ENCODE data around the gene ZMYND10.

Gene ZMYND10

DNA sequence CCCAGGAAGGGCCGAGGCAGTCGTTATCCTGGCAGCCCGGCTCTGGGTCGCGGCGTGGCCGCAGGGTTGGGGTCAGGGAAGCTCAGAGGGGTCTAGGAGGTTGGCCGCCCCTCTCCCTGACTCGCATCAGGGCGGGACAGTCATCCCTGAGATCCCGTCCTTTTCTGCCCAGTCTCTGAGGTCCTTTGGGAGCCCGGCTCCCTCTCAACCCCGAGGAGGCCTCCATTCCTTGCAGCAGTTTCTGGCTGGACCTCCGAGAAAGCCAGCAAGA, 23.5 kb downstream of the ZMYND10 start:
- Histone ChIP-seq H3K36me3 (ENCODE audit: insufficient read depth, low read length) (peaks cover 29% of the 10 kb centered on the region), H3K4me3 (ENCODE audit: low read length) (peak overlapping the region; percentile 73), H3K27me3 (ENCODE audit: control insufficient read depth, insufficient read depth, low read length) (no peaks in the 10 kb centered on the region), H3K4me2 (ENCODE audit: low read length) (peak overlapping the region; percentile 85), H3K4me1 (ENCODE audit: control insufficient read depth, insufficient read depth, low read length) (peaks cover 29% of the 10 kb centered on the region), H3K9ac (ENCODE audit: low read depth, low read length) (peak overlapping the region; percentile 96), H3K9me3 (replicated peaks; ENCODE audit: low read length) (no peaks in the 10 kb centered on the region)

- H3K4me1 ChIP-seq (ENCODE audit: control insufficient read depth, insufficient read depth, low read length): peaks cover 31% of the 10 kb centered on the region
- H3K4me3 ChIP-seq (ENCODE audit: low read length): peak overlapping the region; percentile 73
- peak overlapping the region; percentile 85 for H3K4me2 ChIP-seq (ENCODE audit: low read length)
- H3K27me3 ChIP-seq (ENCODE audit: control insufficient read depth, insufficient read depth, low read length): no peaks in the 10 kb centered on the region
- H3K9ac ChIP-seq (ENCODE audit: low read depth, low read length): peak overlapping the region; percentile 96
- no peaks in the 10 kb centered on the region for H3K9me3 ChIP-seq (replicated peaks; ENCODE audit: low read length)
- H3K36me3 ChIP-seq (ENCODE audit: insufficient read depth, low read length): peaks cover 29% of the 10 kb centered on the region
These were observed 24.0 kb downstream of the ZMYND10 start for GRCh38 chr3:50321336-50322114.

- no peaks in the 10 kb centered on the region for H3K27me3 ChIP-seq (ENCODE audit: control insufficient read depth, insufficient read depth, low read length)
- H3K4me3 ChIP-seq (ENCODE audit: low read length): peak overlapping the region; percentile 73
- H3K4me2 ChIP-seq (ENCODE audit: low read length): peak overlapping the region; percentile 85
- H3K9me3 ChIP-seq (replicated peaks; ENCODE audit: low read length): no peaks in the 10 kb centered on the region
- H3K36me3 ChIP-seq (ENCODE audit: insufficient read depth, low read length): peaks cover 24% of the 10 kb centered on the region
- peak overlapping the region; percentile 96 for H3K9ac ChIP-seq (ENCODE audit: low read depth, low read length)
- peaks cover 31% of the 10 kb centered on the region for H3K4me1 ChIP-seq (ENCODE audit: control insufficient read depth, insufficient read depth, low read length)
These were observed 24.6 kb downstream of the ZMYND10 start for GRCh38 chr3:50320853-50321335.

DNA sequence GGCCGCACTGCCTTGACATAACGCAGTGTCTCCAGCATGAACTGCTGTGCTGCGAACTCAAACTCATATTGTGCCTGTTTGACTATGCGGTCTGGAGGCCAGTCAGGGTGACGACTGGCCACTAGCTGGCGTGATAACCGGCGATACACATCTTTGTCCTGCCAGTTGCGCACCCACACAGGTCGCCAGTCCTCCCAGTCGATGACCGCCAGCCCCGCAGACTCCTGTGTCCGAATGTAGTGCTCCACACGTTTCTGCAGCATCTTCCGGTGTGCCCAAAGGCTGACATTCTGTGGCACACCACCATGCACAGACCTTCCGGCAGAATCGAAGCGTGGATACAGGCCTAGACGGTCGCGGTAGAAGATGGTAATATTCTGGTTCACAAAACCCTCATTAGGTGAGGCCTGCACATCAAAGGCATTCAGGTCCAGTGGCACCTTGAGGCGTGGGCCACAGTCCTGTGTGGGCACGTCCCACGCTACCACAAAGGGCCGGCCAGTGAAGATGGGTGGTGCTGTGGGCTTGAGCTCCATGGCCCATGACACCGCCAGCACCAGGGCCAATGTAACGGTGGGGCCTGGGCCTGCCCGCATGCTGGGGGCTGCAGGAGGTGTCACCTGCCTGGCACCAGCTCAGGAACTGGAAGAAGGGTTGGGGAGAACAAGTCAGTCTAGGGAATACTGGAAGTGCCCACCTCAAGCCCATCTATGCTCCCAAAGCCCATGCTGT, 25.5 kb downstream of the ZMYND10 start:
- peaks cover 31% of the 10 kb centered on the region for H3K4me1 ChIP-seq (ENCODE audit: control insufficient read depth, insufficient read depth, low read length)
- H3K36me3 ChIP-seq (ENCODE audit: insufficient read depth, low read length): peaks cover 22% of the 10 kb centered on the region
- peak overlapping the region; percentile 73 for H3K4me3 ChIP-seq (ENCODE audit: low read length)
- H3K9me3 ChIP-seq (replicated peaks; ENCODE audit: low read length): no peaks in the 10 kb centered on the region
- peak overlapping the region; percentile 85 for H3K4me2 ChIP-seq (ENCODE audit: low read length)
- no peaks in the 10 kb centered on the region for H3K27me3 ChIP-seq (ENCODE audit: control insufficient read depth, insufficient read depth, low read length)
- H3K9ac ChIP-seq (ENCODE audit: low read depth, low read length): peak overlapping the region; percentile 96

DNA sequence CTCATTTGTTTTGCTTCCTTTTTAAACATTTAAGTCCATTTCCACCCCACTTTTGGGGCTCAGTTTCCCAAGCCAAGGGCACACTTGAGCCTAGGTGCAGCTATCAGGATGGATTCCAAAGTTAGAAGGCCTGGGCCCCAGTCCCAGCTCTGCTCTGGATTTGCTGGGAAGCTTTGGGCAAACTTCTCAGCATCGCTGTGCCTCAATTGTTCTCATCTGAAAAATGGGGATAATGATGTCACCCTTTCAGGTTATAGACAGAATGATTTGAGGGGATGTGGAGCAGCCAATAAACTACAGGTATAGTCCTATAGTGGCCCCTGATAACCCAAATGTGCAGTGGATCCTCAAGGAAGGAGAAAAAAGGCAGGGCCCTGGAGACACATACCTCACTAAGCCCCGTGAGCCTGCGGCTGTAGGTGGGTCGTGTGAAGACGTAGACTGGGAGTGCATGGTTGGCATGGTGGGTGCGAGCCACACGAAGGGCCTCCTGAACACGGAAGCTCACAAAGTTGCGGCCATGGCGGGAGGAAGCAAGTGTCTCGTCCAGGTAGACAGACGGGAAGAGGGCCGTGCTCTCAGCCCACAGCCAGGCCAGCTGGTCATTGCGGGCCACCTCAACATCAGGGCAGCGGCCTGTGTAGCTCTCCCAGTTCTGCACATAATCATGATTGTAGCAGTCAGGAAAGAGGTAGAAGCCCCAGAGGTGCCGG, 26.2 kb downstream of the ZMYND10 start:
- Histone ChIP-seq H3K9me3 (replicated peaks; ENCODE audit: low read length) (no peaks in the 10 kb centered on the region), H3K36me3 (ENCODE audit: insufficient read depth, low read length) (peaks cover 22% of the 10 kb centered on the region), H3K9ac (ENCODE audit: low read depth, low read length) (no peak overlapping the region), H3K27me3 (ENCODE audit: control insufficient read depth, insufficient read depth, low read length) (no peaks in the 10 kb centered on the region), H3K4me3 (ENCODE audit: low read length) (no peak overlapping the region), H3K4me1 (ENCODE audit: control insufficient read depth, insufficient read depth, low read length) (peaks cover 31% of the 10 kb centered on the region), H3K4me2 (ENCODE audit: low read length) (peak overlapping the region; percentile 85)

- Histone ChIP-seq H3K9ac (ENCODE audit: low read depth, low read length) (no peak overlapping the region), H3K4me3 (ENCODE audit: low read length) (no peak overlapping the region), H3K4me1 (ENCODE audit: control insufficient read depth, insufficient read depth, low read length) (peaks cover 31% of the 10 kb centered on the region), H3K4me2 (ENCODE audit: low read length) (peak overlapping the region; percentile 21), H3K27me3 (ENCODE audit: control insufficient read depth, insufficient read depth, low read length) (no peaks in the 10 kb centered on the region), H3K36me3 (ENCODE audit: insufficient read depth, low read length) (peaks cover 22% of the 10 kb centered on the region), H3K9me3 (replicated peaks; ENCODE audit: low read length) (no peaks in the 10 kb centered on the region)
These were observed 26.9 kb downstream of the ZMYND10 start for GRCh38 chr3:50318615-50319014.

GRCh38 chr3:50318163-50318562, 27.4 kb downstream of the ZMYND10 start:
- Histone ChIP-seq H3K9me3 (replicated peaks; ENCODE audit: low read length) (no peaks in the 10 kb centered on the region), H3K4me2 (ENCODE audit: low read length) (no peak overlapping the region), H3K36me3 (ENCODE audit: insufficient read depth, low read length) (peaks cover 22% of the 10 kb centered on the region), H3K4me1 (ENCODE audit: control insufficient read depth, insufficient read depth, low read length) (peaks cover 31% of the 10 kb centered on the region), H3K4me3 (ENCODE audit: low read length) (no peak overlapping the region), H3K9ac (ENCODE audit: low read depth, low read length) (no peak overlapping the region), H3K27me3 (ENCODE audit: control insufficient read depth, insufficient read depth, low read length) (no peaks in the 10 kb centered on the region)

GRCh38 chr3:50317300-50317699, 28.2 kb downstream of the ZMYND10 start:
- peaks cover 22% of the 10 kb centered on the region for H3K36me3 ChIP-seq (ENCODE audit: insufficient read depth, low read length)
- H3K4me3 ChIP-seq (ENCODE audit: low read length): no peak overlapping the region
- no peaks in the 10 kb centered on the region for H3K9me3 ChIP-seq (replicated peaks; ENCODE audit: low read length)
- peaks cover 26% of the 10 kb centered on the region for H3K4me1 ChIP-seq (ENCODE audit: control insufficient read depth, insufficient read depth, low read length)
- H3K4me2 ChIP-seq (ENCODE audit: low read length): no peak overlapping the region
- H3K9ac ChIP-seq (ENCODE audit: low read depth, low read length): no peak overlapping the region
- H3K27me3 ChIP-seq (ENCODE audit: control insufficient read depth, insufficient read depth, low read length): no peaks in the 10 kb centered on the region

GRCh38 chr3:50316657-50317242, 28.8 kb downstream of the ZMYND10 start:
- H3K36me3 ChIP-seq (ENCODE audit: insufficient read depth, low read length): peaks cover 22% of the 10 kb centered on the region
- H3K4me2 ChIP-seq (ENCODE audit: low read length): no peak overlapping the region
- peaks cover 21% of the 10 kb centered on the region for H3K4me1 ChIP-seq (ENCODE audit: control insufficient read depth, insufficient read depth, low read length)
- no peak overlapping the region for H3K9ac ChIP-seq (ENCODE audit: low read depth, low read length)
- no peaks in the 10 kb centered on the region for H3K27me3 ChIP-seq (ENCODE audit: control insufficient read depth, insufficient read depth, low read length)
- no peaks in the 10 kb centered on the region for H3K9me3 ChIP-seq (replicated peaks; ENCODE audit: low read length)
- H3K4me3 ChIP-seq (ENCODE audit: low read length): no peak overlapping the region

DNA sequence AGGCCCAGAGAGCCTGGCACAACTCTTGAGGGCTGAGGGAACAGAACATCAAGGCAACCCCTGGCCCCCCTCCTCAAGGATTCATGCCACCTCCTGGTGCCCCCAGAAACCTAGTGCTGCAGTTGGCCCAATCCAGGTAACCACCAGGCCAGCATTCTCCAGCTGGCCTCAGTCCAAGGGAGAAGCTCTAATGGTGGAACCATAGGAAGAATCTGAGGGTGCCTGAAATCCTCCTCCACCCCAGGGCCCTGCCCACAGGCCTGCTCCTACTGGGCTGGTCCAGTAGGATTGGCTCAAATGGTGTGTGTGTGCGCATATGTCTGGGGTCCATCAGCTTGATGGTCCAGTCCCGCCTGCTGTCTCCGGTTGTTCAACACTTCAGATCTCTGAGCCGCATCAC, 30.7 kb downstream of the ZMYND10 start:
- no peaks in the 10 kb centered on the region for H3K27me3 ChIP-seq (ENCODE audit: control insufficient read depth, insufficient read depth, low read length)
- no peak overlapping the region for H3K4me2 ChIP-seq (ENCODE audit: low read length)
- H3K36me3 ChIP-seq (ENCODE audit: insufficient read depth, low read length): peaks cover 21% of the 10 kb centered on the region
- H3K9ac ChIP-seq (ENCODE audit: low read depth, low read length): no peak overlapping the region
- no peak overlapping the region for H3K4me3 ChIP-seq (ENCODE audit: low read length)
- H3K4me1 ChIP-seq (ENCODE audit: control insufficient read depth, insufficient read depth, low read length): peaks cover 13% of the 10 kb centered on the region
- H3K9me3 ChIP-seq (replicated peaks; ENCODE audit: low read length): no peaks in the 10 kb centered on the region

GRCh38 chr3:50314342-50314741, 31.2 kb downstream of the ZMYND10 start:
- Histone ChIP-seq H3K9ac (ENCODE audit: low read depth, low read length) (no peak overlapping the region), H3K9me3 (replicated peaks; ENCODE audit: low read length) (no peaks in the 10 kb centered on the region), H3K4me2 (ENCODE audit: low read length) (no peak overlapping the region), H3K36me3 (ENCODE audit: insufficient read depth, low read length) (peaks cover 17% of the 10 kb centered on the region), H3K4me1 (ENCODE audit: control insufficient read depth, insufficient read depth, low read length) (peaks cover 10% of the 10 kb centered on the region), H3K4me3 (ENCODE audit: low read length) (no peak overlapping the region), H3K27me3 (ENCODE audit: control insufficient read depth, insufficient read depth, low read length) (no peaks in the 10 kb centered on the region)

Data from skeletal muscle satellite cell (primary cell).